Neural progenitor cell (in vitro differentiated cells): ENCODE measurements around the gene PVALEF.

Source experiments
- CTCF ChIP-seq: fragments of 200-600 bp; sonication (generic); IDR thresholded peaks from 2 replicates; pipeline ENCODE4 v1.5.1; 2017; ENCODE audit warnings: antibody characterized with exemption, mild to moderate bottlenecking
- EZH2 ChIP-seq: fragments of 200-600 bp; sonication (generic); IDR thresholded peaks from 2 replicates; pipeline ENCODE4 v1.6.1; 2017; ENCODE audit warnings: antibody characterized with exemption, mild to moderate bottlenecking, moderate library complexity

- no peak for TF ChIP-seq CTCF
- TF ChIP-seq EZH2: no peak
These were observed 34.6 kb upstream of the PVALEF start for GRCh38 chr17:81130385-81131361.
